COR-L47 (cell line): ENCODE measurements around the gene CACNA1G.

ENCODE experiments used
- DNase-seq: peaks from one replicate; lab custom pipeline; 2025; lab: John Stamatoyannopoulos, UW

Gene CACNA1G

GRCh38 chr17:50560185-50560824 lies at the start of gene CACNA1G:
CACNA1G (plus strand) TSS chr17:50560715; CDS start chr17:50561460, 745 bp downstream.
- DNase-seq = peak; percentile 79

- DNase-seq = no peak
Observed at GRCh38 chr17:50511058-50511457, 49.5 kb upstream of the CACNA1G start.

GRCh38 chr17:50513495-50513894 lies 47.0 kb upstream of the CACNA1G start:
- no peak for DNase-seq

GRCh38 chr17:50514388-50514787 lies 46.1 kb upstream of the CACNA1G start:
- no peak for DNase-seq

GRCh38 chr17:50514936-50515702 lies 45.4 kb upstream of the CACNA1G start:
- DNase-seq = no peak

GRCh38 chr17:50517011-50517410 lies 43.5 kb upstream of the CACNA1G start:
- no peak for DNase-seq

- no peak for DNase-seq
Observed at GRCh38 chr17:50517504-50518383, 42.8 kb upstream of the CACNA1G start.

GRCh38 chr17:50518384-50519023 lies 42.0 kb upstream of the CACNA1G start:
- no peak for DNase-seq

GRCh38 chr17:50519141-50519834 lies 41.2 kb upstream of the CACNA1G start:
- DNase-seq = no peak

GRCh38 chr17:50520483-50520882 lies 40.0 kb upstream of the CACNA1G start:
- no peak for DNase-seq

- DNase-seq = no peak
Observed at GRCh38 chr17:50521514-50521913, 39.0 kb upstream of the CACNA1G start.

GRCh38 chr17:50522766-50523165 lies 37.7 kb upstream of the CACNA1G start:
- no peak for DNase-seq

- no peak for DNase-seq
Observed at GRCh38 chr17:50523208-50523607, 37.3 kb upstream of the CACNA1G start.

- DNase-seq = no peak
Observed at GRCh38 chr17:50524838-50525237, 35.7 kb upstream of the CACNA1G start.

GRCh38 chr17:50527155-50527762 lies 33.3 kb upstream of the CACNA1G start:
- DNase-seq = no peak

- DNase-seq = no peak
Observed at GRCh38 chr17:50527949-50528474, 32.5 kb upstream of the CACNA1G start.

- DNase-seq = no peak
Observed at GRCh38 chr17:50529849-50530248, 30.7 kb upstream of the CACNA1G start.

GRCh38 chr17:50531428-50532025 lies 29.0 kb upstream of the CACNA1G start:
- no peak for DNase-seq

GRCh38 chr17:50532452-50533024 lies 28.0 kb upstream of the CACNA1G start, which contains the start of gene EPN3:
EPN3 (plus strand) TSS chr17:50532735; CDS start chr17:50536557, 3,822 bp downstream.
- no peak for DNase-seq

- DNase-seq = no peak
Observed at GRCh38 chr17:50533185-50533584, 27.3 kb upstream of the CACNA1G start.
